Measurements from ENCODE around the gene MLF2. TPM values are rescaled to one million over a fixed set of nuclear protein-coding genes. Genes with fewer than 3 reads are reported as not detected.

The MLF2 gene
- total RNA-seq, 2 experiments from 2014 or later = 114 to 121 TPM

GRCh38 chr12:6766651-6767349 lies 13.9 kb upstream of the MLF2 start:
- POLR2A ChIA-PET = interaction anchor here (0.7 to 2.8 kb wide), 17 partner anchors 8 to 153 kb away, joined by 3 to 20 read pairs (median 4); partner anchors contain the start of genes CD4, CDCA3, COPS7A and GPR162
- ATAC-seq (ENCODE audit: poor library complexity) (peak; percentile 65), DNase-seq (peak in 12 of 14 experiments; percentile 28 to 79 (median 50))
- Histone ChIP-seq H3K36me3 (ENCODE audit: insufficient read depth, low read length) (no peaks in the 10 kb centered on the region), H3K4me1 (ENCODE audit: insufficient read depth, low read length) (peaks cover 46% of the 10 kb centered on the region), H3K27ac (ENCODE audit: low read depth in 1 of 2, low read length in 2 of 2) (no peak overlapping the region), H3K27me3 (ENCODE audit: control insufficient read depth in 1 of 2, insufficient read depth in 2 of 2, low read length in 2 of 2) (peaks cover 22 to 31% of the 10 kb centered on the region in 2 experiments), H3K9me3 (ENCODE audit: control insufficient read depth in 1 of 2, insufficient read depth in 1 of 2, low read length in 2 of 2) (no peaks in the 10 kb centered on the region), H3K4me3 (ENCODE audit: low read length) (peak overlapping the region; percentile 56)
- Mint-ChIP-seq H3K4me1 (ENCODE audit: low read depth) (peaks cover 52% of the 10 kb centered on the region), H3K4me3 (peak overlapping the region; percentile 93), H3K27ac (no peak overlapping the region), H3K9me3 (no peaks in the 10 kb centered on the region), H3K27me3 (peaks cover 60% of the 10 kb centered on the region), H3K36me3 (ENCODE audit: low read depth) (no peaks in the 10 kb centered on the region)
- TF ChIP-seq CTCF (IDR thresholded peaks at IDR 0.05) = peak; percentile 38
- CTCF ChIA-PET = interaction anchor here (0.7 to 3.2 kb wide), 20 partner anchors 8 to 213 kb away, joined by 3 to 27 read pairs (median 6); partner anchors contain the start of genes CD4, COPS7A, MLF2 and P3H3
- intact Hi-C loops (cut with DNase I, micrococcal nuclease) = no loop called here

- peaks cover 22 to 31% of the 10 kb centered on the region in 2 experiments for H3K27me3 ChIP-seq (ENCODE audit: control insufficient read depth in 1 of 2, insufficient read depth in 2 of 2, low read length in 2 of 2)
- peaks cover 38% of the 10 kb centered on the region for H3K4me1 ChIP-seq (ENCODE audit: insufficient read depth, low read length)
- no peaks in the 10 kb centered on the region for H3K9me3 ChIP-seq (ENCODE audit: control insufficient read depth in 1 of 2, insufficient read depth in 1 of 2, low read length in 2 of 2)
- peaks cover 52% of the 10 kb centered on the region for H3K27me3 Mint-ChIP-seq
- no peaks in the 10 kb centered on the region for H3K36me3 Mint-ChIP-seq (ENCODE audit: low read depth)
- no peak within 1 kb of the TSS for H3K27ac ChIP-seq (ENCODE audit: low read depth in 1 of 2, low read length in 2 of 2)
- H3K4me3 ChIP-seq (ENCODE audit: low read length) = peak within 1 kb of the TSS; percentile 56
- TF ChIP-seq CTCF (IDR thresholded peaks at IDR 0.05) = no peak
- H3K9me3 Mint-ChIP-seq = no peaks in the 10 kb centered on the region
- H3K36me3 ChIP-seq (ENCODE audit: insufficient read depth, low read length) = no peaks in the 10 kb centered on the region
- peak within 1 kb of the TSS; percentile 93 for H3K4me3 Mint-ChIP-seq
- CTCF ChIA-PET = interaction anchor here (0.7 to 3.2 kb wide), 20 partner anchors 8 to 212 kb away, joined by 3 to 27 read pairs (median 6); partner anchors contain the start of genes CD4, COPS7A, MLF2 and P3H3
- H3K4me1 Mint-ChIP-seq (ENCODE audit: low read depth) = peaks cover 43% of the 10 kb centered on the region
- DNase-seq (peak in 1 of 14 experiments; percentile 43), ATAC-seq (ENCODE audit: poor library complexity) (peak; percentile 1)
- POLR2A ChIA-PET = interaction anchor here (0.7 to 2.8 kb wide), 16 partner anchors 12 to 152 kb away, joined by 3 to 20 read pairs (median 4); partner anchors contain the start of genes CD4, CDCA3, COPS7A and GPR162
- H3K27ac Mint-ChIP-seq = no peak within 1 kb of the TSS
- intact Hi-C loops (cut with DNase I, micrococcal nuclease) = no loop called here
Observed at GRCh38 chr12:6765634-6766581, 13.0 kb upstream of the MLF2 start, which contains the start of gene PTMS. PTMS (plus strand) TSS chr12:6766363; CDS start chr12:6766706, 343 bp downstream.

- ATAC-seq (ENCODE audit: poor library complexity) = no peak
- peak overlapping the region; percentile 85 for H3K4me3 Mint-ChIP-seq
- POLR2A ChIA-PET = interaction anchor here (1.0 to 2.8 kb wide), 6 partner anchors 12 to 45 kb away, joined by 3 to 20 read pairs (median 12); partner anchors contain the start of genes CD4, COPS7A and MLF2
Observed at GRCh38 chr12:6765048-6765633, 12.2 kb upstream of the MLF2 start.

More at GRCh38 chr12:6765048-6765633, 12.2 kb upstream of the MLF2 start:
- DNase-seq = no peak
- Histone ChIP-seq H3K4me1 (ENCODE audit: insufficient read depth, low read length) (peaks cover 34% of the 10 kb centered on the region), H3K27me3 (ENCODE audit: control insufficient read depth in 1 of 2, insufficient read depth in 2 of 2, low read length in 2 of 2) (peaks cover 22 to 28% of the 10 kb centered on the region in 2 experiments), H3K27ac (ENCODE audit: low read depth in 1 of 2, low read length in 2 of 2) (no peak overlapping the region), H3K4me3 (ENCODE audit: low read length) (no peak overlapping the region), H3K9me3 (ENCODE audit: control insufficient read depth in 1 of 2, insufficient read depth in 1 of 2, low read length in 2 of 2) (no peaks in the 10 kb centered on the region), H3K36me3 (ENCODE audit: insufficient read depth, low read length) (no peaks in the 10 kb centered on the region)
- H3K9me3 Mint-ChIP-seq = no peaks in the 10 kb centered on the region
- no peaks in the 10 kb centered on the region for H3K36me3 Mint-ChIP-seq (ENCODE audit: low read depth)
- CTCF ChIA-PET = interaction anchor here (0.8 to 3.2 kb wide), 4 partner anchors 11 to 70 kb away, joined by 3 to 27 read pairs (median 9); partner anchors contain the start of genes CD4 and MLF2
- TF ChIP-seq CTCF (IDR thresholded peaks at IDR 0.05) = no peak
- H3K4me1 Mint-ChIP-seq (ENCODE audit: low read depth) = peaks cover 41% of the 10 kb centered on the region
- no peak overlapping the region for H3K27ac Mint-ChIP-seq
- intact Hi-C loops (cut with DNase I, micrococcal nuclease) = no loop called here
- H3K27me3 Mint-ChIP-seq = peaks cover 49% of the 10 kb centered on the region

Measured in CD4-positive, alpha-beta T cell (primary cell).